GM19240 (cell line): ENCODE data around the gene SLC35E1.
"Not testable (repeated sequence)": the region's sequence is repeated elsewhere in the genome, so short reads cannot be mapped to it uniquely, and the experiment has no call there.

Experiments
- DNase-seq: peaks from one replicate; pipeline ENCODE4 v3.0.0; 2011; ENCODE audit warnings: low spot score; ENCODE audit not compliant: insufficient read length

The SLC35E1 gene

GRCh38 chr19:16522559-16523377 is 49.4 kb downstream of the SLC35E1 start:
- DNase-seq, result no peak

DNA sequence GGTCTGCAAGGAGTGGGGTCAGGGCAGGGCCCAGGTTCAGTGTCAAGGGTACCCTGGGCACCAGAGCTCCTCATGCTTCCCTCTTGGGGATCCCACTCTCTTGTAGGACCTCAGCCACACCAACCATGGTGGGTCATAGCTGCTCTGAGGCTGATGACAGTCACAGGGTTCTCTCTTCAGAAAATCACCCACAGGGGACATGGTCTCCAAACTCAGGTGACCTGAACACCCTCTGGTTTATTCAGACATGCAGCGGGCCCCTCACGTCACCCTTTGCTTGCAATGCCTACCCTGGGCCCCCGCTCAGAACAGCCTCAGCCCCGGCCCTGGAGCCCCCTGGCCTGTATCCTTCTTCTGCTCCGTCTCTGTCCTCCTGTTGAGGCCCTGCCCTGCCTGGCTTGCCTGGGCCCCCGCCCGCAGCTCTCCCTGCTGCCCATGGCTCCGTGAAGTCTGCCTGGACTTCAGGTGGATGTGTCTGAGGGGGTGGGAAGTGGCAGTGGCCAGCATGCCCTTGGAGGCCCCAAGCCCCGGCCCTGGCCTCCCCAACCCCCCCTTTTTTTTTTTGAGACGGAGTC is 50.4 kb downstream of the SLC35E1 start:
- no peak for DNase-seq

- no peak for DNase-seq
Measured at GRCh38 chr19:16520986-16521624, 51.1 kb downstream of the SLC35E1 start.

DNA sequence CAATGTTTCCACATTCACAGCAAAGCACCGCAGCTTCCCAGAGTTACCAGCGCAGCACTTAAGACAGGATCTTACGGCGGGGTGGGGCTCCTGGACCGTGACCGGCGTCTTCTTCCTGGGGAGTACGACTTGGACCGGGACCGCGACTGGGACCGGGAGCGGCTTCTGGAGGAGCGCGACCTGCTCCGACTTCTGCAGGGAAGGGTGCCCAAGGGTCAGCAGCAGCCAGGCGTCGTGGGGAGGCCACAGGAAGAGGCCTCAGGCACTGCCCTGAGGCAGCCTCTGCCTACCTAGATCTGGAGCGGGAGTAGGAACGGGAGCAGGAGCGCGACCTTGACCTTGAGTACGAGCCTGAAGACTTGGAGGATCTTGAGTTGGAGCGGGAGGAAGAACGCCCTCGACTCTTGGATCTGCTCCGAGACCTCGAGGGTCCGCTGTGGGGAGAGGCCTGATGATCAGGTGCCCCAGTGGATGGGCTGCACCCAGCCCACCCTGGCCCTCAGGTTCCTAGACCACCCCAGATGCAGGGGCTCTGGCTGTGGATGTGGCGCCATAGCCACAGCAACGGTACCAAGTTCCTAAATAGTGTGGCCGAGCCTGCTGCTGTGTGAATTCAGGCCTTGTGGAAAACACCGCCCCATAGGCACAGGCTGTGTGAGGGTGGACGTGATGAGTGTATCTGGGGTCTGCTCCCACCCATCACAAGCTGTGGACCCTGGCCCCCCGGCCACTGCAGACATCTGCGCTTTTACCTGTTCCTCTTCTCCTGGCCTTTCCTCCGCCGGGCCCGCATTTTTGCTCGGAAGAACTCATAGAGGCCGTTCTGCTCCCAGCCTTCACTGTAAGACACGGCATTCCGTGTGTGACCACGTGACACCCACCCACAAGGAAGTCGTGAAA is 51.9 kb downstream of the SLC35E1 start:
- no peak for DNase-seq

GRCh38 chr19:16519230-16519687 is 53.0 kb downstream of the SLC35E1 start:
- no peak for DNase-seq

GRCh38 chr19:16518483-16519229 is 53.6 kb downstream of the SLC35E1 start:
- DNase-seq, result no peak

GRCh38 chr19:16518061-16518460 is 54.2 kb downstream of the SLC35E1 start:
- no peak for DNase-seq

DNA sequence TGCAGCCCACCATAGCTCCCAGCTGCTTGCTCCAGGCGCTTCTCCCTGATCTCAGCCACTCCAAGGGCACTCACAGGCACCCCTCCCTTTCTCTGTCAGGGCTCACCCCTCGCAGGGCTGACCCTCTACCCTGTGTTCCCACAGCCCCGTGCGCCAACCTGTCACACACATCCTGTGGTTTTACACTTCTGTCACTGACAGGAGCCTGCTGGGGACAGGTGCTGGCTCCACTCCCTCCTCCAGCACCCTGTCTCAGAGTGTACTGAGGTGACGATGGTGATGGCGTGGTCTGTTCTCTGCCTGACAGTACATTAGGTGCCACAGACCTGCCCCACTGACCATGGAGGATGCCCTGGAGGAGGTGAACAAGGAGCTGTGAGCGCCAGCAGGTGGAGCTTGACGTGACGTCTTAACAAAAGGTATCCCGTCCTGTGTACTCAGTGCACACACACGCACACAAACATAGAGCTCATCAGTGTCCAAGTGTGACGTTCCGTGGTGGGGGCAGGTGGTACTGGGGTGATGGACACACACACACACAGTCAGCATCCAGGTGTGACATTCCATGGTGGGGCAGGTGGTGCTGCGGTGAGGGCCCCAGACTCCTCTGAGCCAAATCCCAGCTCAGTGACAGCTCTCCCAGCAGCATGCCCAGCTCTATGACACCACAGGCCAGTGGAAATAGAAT is 55.1 kb downstream of the SLC35E1 start:
- DNase-seq, result no peak

DNA sequence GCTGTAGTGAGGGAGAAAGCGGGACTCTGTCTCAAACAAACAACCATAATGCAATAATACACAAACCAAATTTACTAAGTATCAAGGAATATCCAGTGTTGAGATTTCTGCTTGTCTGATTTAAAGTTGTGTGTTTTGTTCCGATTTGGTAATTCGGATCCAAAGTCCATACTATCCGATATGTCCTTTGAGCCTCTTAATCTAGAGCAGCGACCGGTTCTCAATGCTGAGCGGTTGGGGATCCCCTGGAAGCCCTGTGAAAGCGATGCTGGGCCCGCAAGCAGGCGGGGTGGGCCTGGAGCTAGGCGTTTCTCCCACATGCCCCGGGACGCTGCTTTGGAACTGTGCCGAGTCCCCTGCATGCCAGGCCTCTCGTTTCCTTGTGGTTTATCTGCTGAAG is 55.8 kb downstream of the SLC35E1 start:
- DNase-seq, result no peak

DNA sequence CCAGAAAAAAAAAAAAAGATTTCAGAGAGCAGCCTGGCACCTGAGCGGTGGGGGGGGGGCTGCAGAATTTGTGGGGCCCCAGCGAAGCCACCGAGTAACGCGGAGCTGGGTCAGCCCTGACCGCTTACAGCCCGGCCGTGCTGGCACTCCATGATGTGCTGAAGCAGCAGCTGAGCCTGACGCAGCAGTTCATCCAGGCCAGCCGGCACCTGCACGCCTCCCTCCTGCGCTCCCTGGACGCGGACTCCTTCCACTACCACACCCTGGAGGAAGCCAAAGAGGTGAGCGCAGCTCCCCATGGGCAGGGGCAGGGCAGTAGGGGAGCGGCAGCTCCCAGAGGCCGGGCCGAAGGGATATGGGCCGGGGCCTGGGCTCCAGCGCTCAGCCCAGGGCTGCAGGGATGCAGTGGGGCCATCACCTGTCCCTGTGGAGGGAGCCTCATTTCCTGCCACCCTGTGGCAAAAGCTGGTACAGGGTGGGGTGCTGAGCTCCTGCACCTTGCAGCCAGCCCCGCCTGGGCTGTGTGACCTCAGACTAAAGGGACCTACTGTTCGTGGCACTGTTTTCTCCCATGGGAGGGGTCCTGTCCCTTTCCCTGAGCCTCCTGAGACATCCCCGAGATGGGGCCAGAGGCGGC is 57.7 kb downstream of the SLC35E1 start:
- DNase-seq, result no peak

GRCh38 chr19:16512611-16513010 is 59.6 kb downstream of the SLC35E1 start:
- DNase-seq, result not testable (repeated sequence)

DNA sequence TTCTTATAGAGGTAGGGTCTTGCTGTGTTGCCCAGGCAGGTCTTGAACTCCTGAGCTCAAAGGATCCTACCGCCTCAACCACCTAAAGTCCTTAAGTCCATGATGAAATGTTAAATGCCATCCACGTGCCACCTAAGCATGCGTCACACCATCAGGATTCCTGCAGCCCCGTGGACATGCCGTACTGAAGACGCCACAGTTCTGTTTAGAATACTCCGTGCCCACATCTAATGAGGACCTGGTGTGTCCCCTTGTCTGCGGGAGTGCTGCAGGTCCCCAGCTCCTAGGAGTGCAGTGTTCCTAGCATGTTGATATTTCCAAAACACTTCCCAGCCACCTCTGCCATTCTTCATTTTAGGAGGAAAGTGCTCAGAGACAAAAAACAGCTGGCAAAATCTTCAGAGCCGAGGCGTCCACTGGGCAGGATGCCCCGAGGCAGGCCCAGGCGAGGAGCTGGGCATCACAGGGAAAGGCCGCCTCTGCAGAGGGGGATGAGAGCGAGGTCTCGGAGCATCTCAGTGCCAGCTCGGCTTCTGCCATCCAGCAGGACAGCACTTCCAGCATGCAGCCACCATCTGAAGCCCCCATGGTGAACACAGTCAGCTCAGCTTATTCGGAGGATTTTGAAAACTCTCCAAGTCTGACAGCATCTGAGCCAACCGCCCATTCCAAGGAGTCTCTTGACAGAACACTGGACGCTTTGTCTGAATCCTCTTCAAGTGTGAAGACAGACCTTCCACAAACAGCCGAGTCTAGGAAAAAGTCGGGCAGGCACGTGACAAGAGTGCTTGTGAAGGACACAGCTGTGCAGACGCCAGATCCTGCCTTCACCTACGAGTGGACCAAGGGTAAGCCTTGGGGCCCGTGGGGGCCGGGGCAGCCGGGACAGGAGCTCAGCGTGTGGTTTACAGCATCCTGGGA is 62.8 kb downstream of the SLC35E1 start:
- DNase-seq, result no peak

DNA sequence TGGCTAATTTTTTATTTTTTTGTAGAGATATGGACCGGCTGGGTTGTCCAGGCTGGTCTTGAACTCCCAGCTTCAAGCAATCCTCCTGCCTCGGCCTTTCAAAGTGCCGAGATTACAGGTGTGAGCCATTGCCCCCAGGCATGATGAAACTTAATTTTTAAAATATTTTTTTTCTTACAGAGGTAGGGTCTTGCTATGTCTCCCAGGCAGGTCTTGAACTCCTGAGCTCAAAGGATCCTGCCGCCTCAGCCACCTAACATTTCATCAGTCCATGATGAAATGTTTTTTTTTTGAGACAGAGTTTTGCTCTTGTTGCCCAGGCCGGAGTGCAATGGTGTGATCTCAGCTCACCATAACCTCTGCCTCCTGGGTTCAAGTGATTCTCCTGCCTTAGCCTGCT is 63.7 kb downstream of the SLC35E1 start:
- no peak for DNase-seq

DNA sequence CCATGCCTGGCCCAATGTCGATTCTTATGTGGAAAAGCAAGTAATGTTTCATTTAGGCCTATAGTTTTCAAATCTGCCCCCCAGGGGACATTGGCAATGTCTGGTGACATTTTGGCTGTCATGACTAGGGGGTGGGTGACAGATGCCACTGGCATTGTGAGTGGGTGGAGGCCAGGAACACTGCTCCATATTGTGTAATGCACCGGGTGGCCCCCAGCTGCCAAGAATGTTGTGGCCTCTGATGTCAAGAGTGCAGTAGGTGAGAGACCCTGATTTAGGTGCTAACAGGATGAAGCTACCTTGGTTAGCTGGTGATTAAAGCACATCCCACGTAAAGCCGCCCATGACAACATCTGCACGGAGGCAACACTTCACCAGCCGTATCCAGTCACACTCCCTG is 65.3 kb downstream of the SLC35E1 start:
- DNase-seq, result no peak

DNA sequence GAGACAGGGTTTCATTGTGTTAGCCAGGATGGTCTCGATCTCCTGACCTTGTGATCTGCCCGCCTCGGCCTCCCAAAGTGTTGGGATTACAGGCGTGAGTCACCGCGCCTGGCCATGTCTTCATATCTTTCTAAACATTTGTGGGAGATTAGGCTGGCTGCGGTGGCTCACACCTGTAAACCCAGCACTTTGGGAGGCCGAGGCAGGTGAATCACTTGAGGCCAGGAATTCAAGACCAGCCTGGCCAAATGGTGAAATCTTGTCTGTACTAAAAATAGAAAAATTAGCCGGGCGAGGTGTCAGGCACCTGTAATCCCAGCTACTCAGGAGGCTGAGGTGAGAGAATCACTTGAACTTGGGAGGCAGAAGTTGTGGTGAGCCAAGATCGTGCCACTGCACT is 66.1 kb downstream of the SLC35E1 start:
- DNase-seq, result not testable (repeated sequence)

GRCh38 chr19:16504271-16504670 is 67.9 kb downstream of the SLC35E1 start:
- DNase-seq, result no peak
